ENCODE results near the gene DUSP8.

Gene DUSP8

GRCh38 chr11:1507381-1508140 lies 64.5 kb downstream of the DUSP8 start:
- no peak for TF ChIP-seq CTCF (IDR thresholded peaks at IDR 0.05; ENCODE audit: unreplicated experiment in 3 of 3)
- Mint-ChIP-seq H3K4me3 (no peak overlapping the region), H3K27me3 (ENCODE audit: low read depth) (no peaks in the 10 kb centered on the region), H3K9me3 (no peaks in the 10 kb centered on the region), H3K27ac (no peak overlapping the region), H3K36me3 (ENCODE audit: low read depth) (no peaks in the 10 kb centered on the region), H3K4me1 (peaks cover 15% of the 10 kb centered on the region)

DNA sequence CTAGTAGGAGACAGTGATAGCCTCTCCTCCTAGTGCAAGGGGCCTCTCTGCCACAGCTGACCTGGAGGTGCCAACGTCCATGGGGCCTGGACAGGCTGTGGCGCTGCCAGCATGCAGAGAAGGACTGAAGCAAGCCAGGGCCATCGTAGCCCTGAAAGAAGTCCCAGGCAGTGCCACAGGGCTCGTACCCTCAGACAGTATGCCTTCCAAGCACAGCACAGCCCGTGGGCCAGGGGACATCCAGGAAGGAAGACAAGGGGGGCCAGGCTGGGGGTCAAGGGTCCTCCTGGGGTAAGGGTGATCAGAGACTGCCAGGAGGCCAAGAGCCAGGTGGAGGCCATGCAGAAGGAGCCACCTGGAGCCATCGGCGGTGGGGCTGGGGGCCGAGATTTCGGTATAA lies 65.1 kb downstream of the DUSP8 start:
- H3K27ac Mint-ChIP-seq: no peak overlapping the region
- no peak overlapping the region for H3K4me3 Mint-ChIP-seq
- H3K9me3 Mint-ChIP-seq: no peaks in the 10 kb centered on the region
- H3K4me1 Mint-ChIP-seq: peaks cover 15% of the 10 kb centered on the region
- no peaks in the 10 kb centered on the region for H3K27me3 Mint-ChIP-seq (ENCODE audit: low read depth)
- no peaks in the 10 kb centered on the region for H3K36me3 Mint-ChIP-seq (ENCODE audit: low read depth)
- TF ChIP-seq CTCF (IDR thresholded peaks at IDR 0.05; ENCODE audit: unreplicated experiment in 3 of 3): no peak

DNA sequence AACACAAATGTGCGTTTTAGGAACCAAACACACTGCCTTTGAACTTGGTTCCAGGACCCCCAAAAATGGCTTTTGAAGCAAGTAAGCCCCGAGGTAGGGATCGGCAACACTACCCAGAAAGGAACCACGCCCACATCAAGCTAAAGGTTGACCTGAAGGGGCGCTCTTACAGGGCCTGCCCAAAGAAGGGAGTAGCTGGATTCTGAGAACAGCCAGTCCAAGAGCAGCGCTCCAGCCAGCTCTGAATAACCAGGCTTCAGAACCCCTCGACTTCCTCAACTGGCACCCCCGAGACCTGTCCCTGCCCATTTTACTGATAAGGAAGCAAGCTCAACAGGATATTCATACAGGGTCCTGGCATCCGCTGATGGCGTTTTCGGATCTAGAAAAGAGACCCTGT lies 66.6 kb downstream of the DUSP8 start:
- no peaks in the 10 kb centered on the region for H3K9me3 Mint-ChIP-seq
- TF ChIP-seq CTCF (IDR thresholded peaks at IDR 0.05; ENCODE audit: unreplicated experiment in 3 of 3): no peak
- no peak overlapping the region for H3K27ac Mint-ChIP-seq
- H3K4me3 Mint-ChIP-seq: no peak overlapping the region
- peaks cover 15% of the 10 kb centered on the region for H3K4me1 Mint-ChIP-seq
- no peaks in the 10 kb centered on the region for H3K27me3 Mint-ChIP-seq (ENCODE audit: low read depth)
- peaks cover 4% of the 10 kb centered on the region for H3K36me3 Mint-ChIP-seq (ENCODE audit: low read depth)

- H3K4me1 Mint-ChIP-seq: peaks cover 15% of the 10 kb centered on the region
- no peaks in the 10 kb centered on the region for H3K9me3 Mint-ChIP-seq
- H3K27ac Mint-ChIP-seq: no peak overlapping the region
- no peaks in the 10 kb centered on the region for H3K27me3 Mint-ChIP-seq (ENCODE audit: low read depth)
- H3K36me3 Mint-ChIP-seq (ENCODE audit: low read depth): peaks cover 4% of the 10 kb centered on the region
- H3K4me3 Mint-ChIP-seq: no peak overlapping the region
- no peak for TF ChIP-seq CTCF (IDR thresholded peaks at IDR 0.05; ENCODE audit: unreplicated experiment in 3 of 3)
Observed at GRCh38 chr11:1504581-1505290, 67.3 kb downstream of the DUSP8 start.

DNA sequence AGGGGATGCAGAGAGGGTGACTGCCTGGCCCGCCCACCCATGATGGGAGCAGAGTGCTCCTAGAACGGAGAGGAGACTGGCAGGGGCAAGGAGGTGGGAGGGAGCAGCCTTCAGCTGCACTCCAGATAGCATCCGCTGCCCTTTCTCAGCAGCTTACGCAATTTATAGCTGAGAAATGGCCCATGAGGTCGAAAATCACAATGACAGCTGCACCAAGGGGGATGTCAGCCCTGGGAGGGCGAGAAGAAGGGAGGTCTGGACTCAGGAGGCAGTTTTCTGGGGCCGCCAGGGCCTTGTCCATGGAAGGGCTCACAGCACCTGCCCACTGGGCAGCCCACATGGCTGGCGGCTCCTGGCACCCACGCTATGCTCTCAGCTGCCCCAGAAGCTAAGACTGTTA lies 67.9 kb downstream of the DUSP8 start:
- H3K27ac Mint-ChIP-seq: no peak overlapping the region
- peaks cover 4% of the 10 kb centered on the region for H3K36me3 Mint-ChIP-seq (ENCODE audit: low read depth)
- TF ChIP-seq CTCF (IDR thresholded peaks at IDR 0.05; ENCODE audit: unreplicated experiment in 3 of 3): no peak
- H3K27me3 Mint-ChIP-seq (ENCODE audit: low read depth): no peaks in the 10 kb centered on the region
- no peak overlapping the region for H3K4me3 Mint-ChIP-seq
- H3K9me3 Mint-ChIP-seq: no peaks in the 10 kb centered on the region
- H3K4me1 Mint-ChIP-seq: peaks cover 10% of the 10 kb centered on the region
